ENCODE data around the gene CCR4.
"Not testable (repeated sequence)": the region's sequence is repeated elsewhere in the genome, so short reads cannot be mapped to it uniquely, and the experiment has no call there.

Gene CCR4

GRCh38 chr3:32975891-32976595 is 24.6 kb downstream of the CCR4 start:
- Histone ChIP-seq H3K27me3 (ENCODE audit: control insufficient read depth, insufficient read depth, low read length, poor library complexity, severe bottlenecking) (no peaks in the 10 kb centered on the region), H3K4me3 (ENCODE audit: insufficient read depth, low read depth, low read length) (no peak overlapping the region), H3K9me3 (ENCODE audit: control insufficient read depth, low read length) (no peaks in the 10 kb centered on the region), H3K27ac (ENCODE audit: insufficient read depth, low read depth, low read length, poor library complexity, severe bottlenecking) (no peak overlapping the region), H3K36me3 (ENCODE audit: control insufficient read depth, insufficient read depth, low read length) (no peaks in the 10 kb centered on the region), H3K4me1 (ENCODE audit: control insufficient read depth, insufficient read depth, low read length) (no peaks in the 10 kb centered on the region)
- 95 to 98% methylated on average over 6 of the region's 6 CpGs for WGBS, 2 experiments

- H3K4me3 ChIP-seq (ENCODE audit: insufficient read depth, low read depth, low read length): no peak overlapping the region
- no peaks in the 10 kb centered on the region for H3K4me1 ChIP-seq (ENCODE audit: control insufficient read depth, insufficient read depth, low read length)
- WGBS, 2 experiments: 74 to 78% methylated on average over 10 of the region's 10 CpGs
- no peaks in the 10 kb centered on the region for H3K27me3 ChIP-seq (ENCODE audit: control insufficient read depth, insufficient read depth, low read length, poor library complexity, severe bottlenecking)
- no peak overlapping the region for H3K27ac ChIP-seq (ENCODE audit: insufficient read depth, low read depth, low read length, poor library complexity, severe bottlenecking)
- H3K9me3 ChIP-seq (ENCODE audit: control insufficient read depth, low read length): no peaks in the 10 kb centered on the region
- no peaks in the 10 kb centered on the region for H3K36me3 ChIP-seq (ENCODE audit: control insufficient read depth, insufficient read depth, low read length)
These were observed 26.4 kb downstream of the CCR4 start for GRCh38 chr3:32977861-32978260.

- H3K27me3 ChIP-seq (ENCODE audit: control insufficient read depth, insufficient read depth, low read length, poor library complexity, severe bottlenecking): no peaks in the 10 kb centered on the region
- no peak overlapping the region for H3K4me3 ChIP-seq (ENCODE audit: insufficient read depth, low read depth, low read length)
- no peaks in the 10 kb centered on the region for H3K9me3 ChIP-seq (ENCODE audit: control insufficient read depth, low read length)
- no peaks in the 10 kb centered on the region for H3K36me3 ChIP-seq (ENCODE audit: control insufficient read depth, insufficient read depth, low read length)
- H3K27ac ChIP-seq (ENCODE audit: insufficient read depth, low read depth, low read length, poor library complexity, severe bottlenecking): no peak overlapping the region
- no peaks in the 10 kb centered on the region for H3K4me1 ChIP-seq (ENCODE audit: control insufficient read depth, insufficient read depth, low read length)
- WGBS, 2 experiments: 88 to 93% methylated on average over 4 to 5 of the region's 5 CpGs
These were observed 26.9 kb downstream of the CCR4 start for GRCh38 chr3:32978331-32978730.

- Histone ChIP-seq H3K4me3 (ENCODE audit: insufficient read depth, low read depth, low read length) (no peak overlapping the region), H3K27me3 (ENCODE audit: control insufficient read depth, insufficient read depth, low read length, poor library complexity, severe bottlenecking) (no peaks in the 10 kb centered on the region), H3K9me3 (ENCODE audit: control insufficient read depth, low read length) (no peaks in the 10 kb centered on the region), H3K4me1 (ENCODE audit: control insufficient read depth, insufficient read depth, low read length) (no peaks in the 10 kb centered on the region), H3K27ac (ENCODE audit: insufficient read depth, low read depth, low read length, poor library complexity, severe bottlenecking) (no peak overlapping the region), H3K36me3 (ENCODE audit: control insufficient read depth, insufficient read depth, low read length) (no peaks in the 10 kb centered on the region)
These were observed 31.7 kb downstream of the CCR4 start for GRCh38 chr3:32983124-32983523.

GRCh38 chr3:32984918-32985317 is 33.5 kb downstream of the CCR4 start:
- not testable (repeated sequence) for H3K27me3 ChIP-seq (ENCODE audit: control insufficient read depth, insufficient read depth, low read length, poor library complexity, severe bottlenecking); H3K4me3 ChIP-seq (ENCODE audit: insufficient read depth, low read depth, low read length); H3K9me3 ChIP-seq (ENCODE audit: control insufficient read depth, low read length); H3K27ac ChIP-seq (ENCODE audit: insufficient read depth, low read depth, low read length, poor library complexity, severe bottlenecking); H3K4me1 ChIP-seq (ENCODE audit: control insufficient read depth, insufficient read depth, low read length); H3K36me3 ChIP-seq (ENCODE audit: control insufficient read depth, insufficient read depth, low read length)
- 85 to 86% methylated on average over 1 to 2 of the region's 3 CpGs for WGBS, 2 experiments

GRCh38 chr3:32989171-32989570 is 37.7 kb downstream of the CCR4 start:
- Histone ChIP-seq H3K4me1 (ENCODE audit: control insufficient read depth, insufficient read depth, low read length) (no peaks in the 10 kb centered on the region), H3K27me3 (ENCODE audit: control insufficient read depth, insufficient read depth, low read length, poor library complexity, severe bottlenecking) (no peaks in the 10 kb centered on the region), H3K36me3 (ENCODE audit: control insufficient read depth, insufficient read depth, low read length) (no peaks in the 10 kb centered on the region), H3K4me3 (ENCODE audit: insufficient read depth, low read depth, low read length) (no peak overlapping the region), H3K27ac (ENCODE audit: insufficient read depth, low read depth, low read length, poor library complexity, severe bottlenecking) (no peak overlapping the region), H3K9me3 (ENCODE audit: control insufficient read depth, low read length) (no peaks in the 10 kb centered on the region)
- 81 to 83% methylated on average over 6 of the region's 6 CpGs for WGBS, 2 experiments

- H3K4me1 ChIP-seq (ENCODE audit: control insufficient read depth, insufficient read depth, low read length): no peaks in the 10 kb centered on the region
- H3K4me3 ChIP-seq (ENCODE audit: insufficient read depth, low read depth, low read length): no peak overlapping the region
- H3K27ac ChIP-seq (ENCODE audit: insufficient read depth, low read depth, low read length, poor library complexity, severe bottlenecking): no peak overlapping the region
- no peaks in the 10 kb centered on the region for H3K27me3 ChIP-seq (ENCODE audit: control insufficient read depth, insufficient read depth, low read length, poor library complexity, severe bottlenecking)
- no peaks in the 10 kb centered on the region for H3K9me3 ChIP-seq (ENCODE audit: control insufficient read depth, low read length)
- 100% methylated on average over 1 to 2 of the region's 2 CpGs for WGBS, 2 experiments
- H3K36me3 ChIP-seq (ENCODE audit: control insufficient read depth, insufficient read depth, low read length): no peaks in the 10 kb centered on the region
These were observed 38.7 kb downstream of the CCR4 start for GRCh38 chr3:32990116-32990515.

GRCh38 chr3:32991781-32992180 is 40.3 kb downstream of the CCR4 start:
- 90 to 93% methylated on average over 7 of the region's 7 CpGs for WGBS, 2 experiments

DNA sequence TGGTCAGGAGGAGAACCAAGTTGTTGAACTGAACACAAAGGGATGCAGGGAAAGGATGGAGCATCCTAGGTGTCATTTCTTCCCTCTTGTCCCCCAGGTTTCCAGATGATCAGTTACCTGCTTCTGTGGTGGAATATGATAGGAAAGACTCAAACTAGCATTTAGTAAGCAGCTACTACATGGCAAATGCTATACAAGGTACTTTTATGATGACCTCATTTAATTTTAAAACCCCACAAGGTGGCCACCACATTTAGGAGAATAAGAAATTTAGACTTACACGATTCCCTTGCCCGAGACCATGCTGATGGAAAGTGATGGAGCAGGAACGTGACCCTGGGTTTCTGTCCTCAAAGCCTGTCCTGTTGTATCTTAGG is 40.9 kb downstream of the CCR4 start:
- H3K27ac ChIP-seq (ENCODE audit: insufficient read depth, low read depth, low read length, poor library complexity, severe bottlenecking): no peak overlapping the region
- no peaks in the 10 kb centered on the region for H3K36me3 ChIP-seq (ENCODE audit: control insufficient read depth, insufficient read depth, low read length)
- 95 to 96% methylated on average over 3 of the region's 3 CpGs for WGBS, 2 experiments
- H3K27me3 ChIP-seq (ENCODE audit: control insufficient read depth, insufficient read depth, low read length, poor library complexity, severe bottlenecking): no peaks in the 10 kb centered on the region
- no peaks in the 10 kb centered on the region for H3K9me3 ChIP-seq (ENCODE audit: control insufficient read depth, low read length)
- no peak overlapping the region for H3K4me3 ChIP-seq (ENCODE audit: insufficient read depth, low read depth, low read length)
- H3K4me1 ChIP-seq (ENCODE audit: control insufficient read depth, insufficient read depth, low read length): no peaks in the 10 kb centered on the region

More at GRCh38 chr3:32991781-32992180, 40.3 kb downstream of the CCR4 start:
- Histone ChIP-seq H3K4me3 (ENCODE audit: insufficient read depth, low read depth, low read length) (no peak overlapping the region), H3K9me3 (ENCODE audit: control insufficient read depth, low read length) (no peaks in the 10 kb centered on the region), H3K27ac (ENCODE audit: insufficient read depth, low read depth, low read length, poor library complexity, severe bottlenecking) (no peak overlapping the region), H3K4me1 (ENCODE audit: control insufficient read depth, insufficient read depth, low read length) (no peaks in the 10 kb centered on the region), H3K27me3 (ENCODE audit: control insufficient read depth, insufficient read depth, low read length, poor library complexity, severe bottlenecking) (no peaks in the 10 kb centered on the region), H3K36me3 (ENCODE audit: control insufficient read depth, insufficient read depth, low read length) (no peaks in the 10 kb centered on the region)

DNA sequence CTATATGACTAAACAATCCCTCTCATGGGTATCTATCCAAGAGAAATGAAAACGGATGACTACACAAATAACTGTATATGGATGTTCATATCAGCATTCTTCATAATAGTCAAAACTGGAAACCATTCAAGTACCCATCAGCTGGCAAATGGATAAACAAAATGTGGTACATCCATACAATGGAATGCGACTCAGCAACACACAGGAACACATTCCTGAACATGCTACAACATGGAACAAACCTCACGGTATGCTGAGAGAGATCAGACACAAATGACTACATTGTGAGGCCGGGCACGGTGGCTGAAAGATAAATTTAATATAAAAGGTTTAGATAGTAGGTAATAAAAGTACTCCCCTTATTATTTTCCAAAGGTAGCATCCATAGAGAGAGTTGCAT is 42.6 kb downstream of the CCR4 start:
- Histone ChIP-seq H3K9me3 (ENCODE audit: control insufficient read depth, low read length) (no peaks in the 10 kb centered on the region), H3K27ac (ENCODE audit: insufficient read depth, low read depth, low read length, poor library complexity, severe bottlenecking) (no peak overlapping the region), H3K36me3 (ENCODE audit: control insufficient read depth, insufficient read depth, low read length) (no peaks in the 10 kb centered on the region), H3K4me3 (ENCODE audit: insufficient read depth, low read depth, low read length) (no peak overlapping the region), H3K27me3 (ENCODE audit: control insufficient read depth, insufficient read depth, low read length, poor library complexity, severe bottlenecking) (no peaks in the 10 kb centered on the region), H3K4me1 (ENCODE audit: control insufficient read depth, insufficient read depth, low read length) (no peaks in the 10 kb centered on the region)
- 93 to 99% methylated on average over 4 of the region's 5 CpGs for WGBS, 2 experiments

DNA sequence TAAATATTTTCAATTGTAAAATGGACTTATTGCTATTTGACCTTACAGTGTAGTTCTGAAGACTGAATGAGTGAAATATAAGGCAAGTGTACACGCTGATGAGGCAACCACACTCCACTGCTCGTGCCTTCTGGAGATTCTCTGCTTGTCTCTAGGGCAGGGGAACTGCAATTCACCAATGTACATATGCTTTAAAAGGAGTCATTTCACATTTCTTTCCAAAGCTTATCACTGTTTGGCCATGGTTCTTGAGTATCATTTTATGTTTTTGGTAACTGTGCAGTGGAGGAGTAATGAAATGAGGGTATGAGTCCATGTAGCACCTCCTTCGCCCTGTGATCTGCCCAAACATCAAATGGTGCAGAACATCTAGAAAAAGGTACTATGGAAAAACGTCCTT is 43.7 kb downstream of the CCR4 start:
- Histone ChIP-seq H3K36me3 (ENCODE audit: control insufficient read depth, insufficient read depth, low read length) (no peaks in the 10 kb centered on the region), H3K4me3 (ENCODE audit: insufficient read depth, low read depth, low read length) (no peak overlapping the region), H3K9me3 (ENCODE audit: control insufficient read depth, low read length) (no peaks in the 10 kb centered on the region), H3K27ac (ENCODE audit: insufficient read depth, low read depth, low read length, poor library complexity, severe bottlenecking) (no peak overlapping the region), H3K27me3 (ENCODE audit: control insufficient read depth, insufficient read depth, low read length, poor library complexity, severe bottlenecking) (no peaks in the 10 kb centered on the region), H3K4me1 (ENCODE audit: control insufficient read depth, insufficient read depth, low read length) (no peaks in the 10 kb centered on the region)
- WGBS, 2 experiments: 91 to 97% methylated on average over 4 of the region's 4 CpGs

Measured in ectodermal cell (in vitro differentiated cells).